Measurements from ENCODE around the gene BCLAF1.
"Not testable (repeated sequence)": the region's sequence is repeated elsewhere in the genome, so short reads cannot be mapped to it uniquely, and the experiment has no call there.

DNA sequence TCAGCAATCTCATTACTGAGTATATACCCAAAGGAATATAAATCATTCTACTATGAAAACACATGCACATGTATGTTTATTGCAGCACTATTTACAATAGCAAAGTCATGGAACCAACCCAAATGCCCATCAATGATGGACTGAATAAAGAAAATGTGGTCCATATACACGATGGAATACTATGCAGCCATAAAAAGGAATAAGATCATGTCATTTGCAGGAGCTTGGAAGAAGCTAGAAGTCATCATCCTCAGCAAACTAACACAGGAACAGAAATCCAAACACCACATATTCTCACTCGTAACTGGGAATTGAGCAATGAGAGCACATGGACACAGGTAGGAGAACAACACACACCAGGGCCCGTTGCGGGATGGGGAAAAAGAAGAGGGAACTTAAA is 64.7 kb downstream of the BCLAF1 start:
- TF ChIP-seq, protein P1, sequence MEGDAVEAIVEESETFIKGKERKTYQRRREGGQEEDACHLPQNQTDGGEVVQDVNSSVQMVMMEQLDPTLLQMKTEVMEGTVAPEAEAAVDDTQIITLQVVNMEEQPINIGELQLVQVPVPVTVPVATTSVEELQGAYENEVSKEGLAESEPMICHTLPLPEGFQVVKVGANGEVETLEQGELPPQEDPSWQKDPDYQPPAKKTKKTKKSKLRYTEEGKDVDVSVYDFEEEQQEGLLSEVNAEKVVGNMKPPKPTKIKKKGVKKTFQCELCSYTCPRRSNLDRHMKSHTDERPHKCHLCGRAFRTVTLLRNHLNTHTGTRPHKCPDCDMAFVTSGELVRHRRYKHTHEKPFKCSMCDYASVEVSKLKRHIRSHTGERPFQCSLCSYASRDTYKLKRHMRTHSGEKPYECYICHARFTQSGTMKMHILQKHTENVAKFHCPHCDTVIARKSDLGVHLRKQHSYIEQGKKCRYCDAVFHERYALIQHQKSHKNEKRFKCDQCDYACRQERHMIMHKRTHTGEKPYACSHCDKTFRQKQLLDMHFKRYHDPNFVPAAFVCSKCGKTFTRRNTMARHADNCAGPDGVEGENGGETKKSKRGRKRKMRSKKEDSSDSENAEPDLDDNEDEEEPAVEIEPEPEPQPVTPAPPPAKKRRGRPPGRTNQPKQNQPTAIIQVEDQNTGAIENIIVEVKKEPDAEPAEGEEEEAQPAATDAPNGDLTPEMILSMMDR (IDR thresholded peaks at IDR 0.05; ENCODE audit: borderline replicate concordance, extremely low read depth, low read length, poor library complexity, severe bottlenecking), result not testable (repeated sequence)
- not testable (repeated sequence) for TF ChIP-seq EZH2 (IDR thresholded peaks at IDR 0.05; ENCODE audit: borderline replicate concordance, low read depth, low read length, severe bottlenecking)

Data from DND-41 (cell line).